ENCODE measurements around the gene STX18.
"Not testable (repeated sequence)": the region's sequence is repeated elsewhere in the genome, so short reads cannot be mapped to it uniquely, and the experiment has no call there.

Gene STX18

GRCh38 chr4:4541661-4542570 lies at the start of gene STX18:
Gene STX18 (minus strand): TSS chr4:4542048. CDS start chr4:4541964, 84 bp downstream.
- FAIRE-seq: no peak

- FAIRE-seq: no peak
These were observed 49.2 kb upstream of the STX18 start for GRCh38 chr4:4591071-4591470.

- no peak for FAIRE-seq
These were observed 48.7 kb upstream of the STX18 start for GRCh38 chr4:4590546-4590945.

DNA sequence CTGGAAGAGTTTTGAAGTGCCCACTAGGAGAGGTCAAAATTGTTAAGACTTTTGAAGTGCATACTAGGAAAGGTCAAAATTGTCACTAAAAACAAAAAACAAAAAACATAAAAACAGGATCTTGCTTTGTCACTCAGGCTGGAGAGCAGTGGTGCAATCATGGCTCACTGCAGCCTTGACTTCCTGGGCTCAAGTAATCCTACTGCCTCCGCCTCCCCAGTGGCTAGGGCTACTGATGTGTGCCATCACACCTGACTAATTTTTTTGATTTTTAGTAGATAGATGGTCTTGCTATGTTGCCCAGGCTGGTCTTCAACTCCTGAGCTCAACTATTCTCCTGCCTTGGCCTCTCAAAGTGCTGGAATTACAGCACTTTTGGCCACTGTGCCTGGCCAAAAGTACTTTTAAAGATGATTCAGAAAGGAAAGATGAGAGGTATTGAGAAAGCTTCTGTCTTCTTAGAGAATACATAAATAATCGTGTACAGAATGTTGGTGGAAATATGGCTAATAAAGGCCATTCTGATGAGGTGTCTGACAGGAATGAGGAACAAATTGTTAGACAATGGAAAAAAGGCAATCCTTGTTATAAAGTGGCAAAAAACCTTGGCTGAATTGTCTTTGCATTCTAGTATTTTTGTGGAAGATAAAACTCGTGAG lies 43.3 kb upstream of the STX18 start:
- FAIRE-seq: no peak

- FAIRE-seq: no peak
These were observed 41.8 kb upstream of the STX18 start for GRCh38 chr4:4583606-4584005.

DNA sequence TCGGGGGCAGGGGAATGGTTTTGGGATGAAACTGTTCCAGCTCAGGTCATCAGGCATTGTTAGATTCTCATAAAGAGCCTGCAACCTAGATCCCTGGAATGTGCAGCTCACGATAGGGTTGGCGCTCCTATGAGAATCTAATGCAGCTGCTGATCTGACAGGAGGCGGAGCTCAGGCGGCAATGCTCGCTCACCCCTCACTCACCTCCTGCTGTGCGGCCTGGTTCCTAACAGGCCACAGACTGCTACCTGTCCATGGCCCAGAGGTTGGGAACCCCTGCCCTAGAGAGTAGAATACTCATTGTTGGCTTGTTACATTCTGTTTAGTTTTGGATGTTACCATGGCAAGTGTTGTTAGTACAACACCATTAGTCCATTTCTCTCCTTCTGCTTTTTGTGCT lies 40.8 kb upstream of the STX18 start:
- no peak for FAIRE-seq

DNA sequence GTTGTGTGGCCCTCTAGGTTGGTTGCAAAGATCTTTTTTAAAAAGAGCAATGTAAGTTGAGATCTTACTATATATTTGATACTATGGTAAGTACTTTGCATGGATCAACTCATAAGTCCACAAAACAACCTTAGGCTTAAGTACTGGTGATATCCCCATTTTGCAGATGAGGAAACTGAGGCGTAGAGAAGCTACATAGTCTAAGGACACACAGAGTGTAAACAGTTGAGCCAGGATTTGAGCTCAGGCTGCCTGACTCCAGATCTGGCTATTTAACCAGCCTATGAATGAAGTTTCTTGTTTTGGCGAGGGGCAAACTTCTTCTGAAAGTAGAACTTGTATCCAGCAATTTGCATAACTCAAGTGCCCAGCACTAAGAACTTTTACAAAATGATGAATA lies 38.6 kb upstream of the STX18 start:
- FAIRE-seq: no peak

DNA sequence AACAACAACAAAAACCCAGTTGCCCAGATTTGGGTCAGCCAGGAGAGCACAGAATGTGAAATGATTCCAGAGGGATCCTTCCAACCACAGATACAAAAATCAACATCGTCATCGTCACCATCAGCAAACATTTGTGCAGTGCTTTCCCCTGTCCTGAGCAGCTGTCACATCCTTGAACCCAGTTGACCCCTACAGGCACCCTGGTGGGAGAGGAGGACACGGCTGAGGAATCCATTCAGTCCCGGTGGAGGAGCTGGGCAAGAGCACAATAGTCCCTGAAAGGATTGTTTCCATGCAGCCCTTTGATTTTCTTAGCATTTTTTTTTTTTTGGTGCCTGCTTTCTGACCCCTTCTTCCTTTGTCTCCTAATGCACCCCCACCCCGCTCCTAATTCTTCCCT lies 37.1 kb upstream of the STX18 start:
- FAIRE-seq: no peak

DNA sequence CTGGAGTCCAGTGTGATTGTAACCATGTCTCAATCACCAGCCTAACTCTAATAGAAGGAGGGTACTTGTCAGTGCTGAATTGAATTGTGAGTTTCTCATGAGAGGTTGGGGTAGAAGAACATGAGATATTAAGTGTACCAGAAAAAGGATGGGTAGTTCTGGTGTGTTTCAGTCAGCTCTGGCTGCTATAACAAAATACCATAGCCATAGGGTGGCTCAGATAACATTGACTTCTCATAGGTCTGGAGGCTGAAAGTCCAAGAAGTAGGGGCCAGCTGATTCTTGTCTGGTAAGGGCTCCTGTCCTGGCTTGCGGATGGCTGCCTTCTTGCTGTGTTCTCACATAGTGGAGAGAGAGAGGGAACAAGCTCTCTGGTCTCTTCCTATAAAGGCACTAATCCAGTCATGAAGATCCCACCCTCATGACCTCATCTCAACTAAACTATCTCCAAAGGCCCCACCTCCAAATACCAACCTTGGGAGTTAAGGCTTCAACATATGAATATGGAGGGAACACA lies 35.6 kb upstream of the STX18 start:
- no peak for FAIRE-seq

DNA sequence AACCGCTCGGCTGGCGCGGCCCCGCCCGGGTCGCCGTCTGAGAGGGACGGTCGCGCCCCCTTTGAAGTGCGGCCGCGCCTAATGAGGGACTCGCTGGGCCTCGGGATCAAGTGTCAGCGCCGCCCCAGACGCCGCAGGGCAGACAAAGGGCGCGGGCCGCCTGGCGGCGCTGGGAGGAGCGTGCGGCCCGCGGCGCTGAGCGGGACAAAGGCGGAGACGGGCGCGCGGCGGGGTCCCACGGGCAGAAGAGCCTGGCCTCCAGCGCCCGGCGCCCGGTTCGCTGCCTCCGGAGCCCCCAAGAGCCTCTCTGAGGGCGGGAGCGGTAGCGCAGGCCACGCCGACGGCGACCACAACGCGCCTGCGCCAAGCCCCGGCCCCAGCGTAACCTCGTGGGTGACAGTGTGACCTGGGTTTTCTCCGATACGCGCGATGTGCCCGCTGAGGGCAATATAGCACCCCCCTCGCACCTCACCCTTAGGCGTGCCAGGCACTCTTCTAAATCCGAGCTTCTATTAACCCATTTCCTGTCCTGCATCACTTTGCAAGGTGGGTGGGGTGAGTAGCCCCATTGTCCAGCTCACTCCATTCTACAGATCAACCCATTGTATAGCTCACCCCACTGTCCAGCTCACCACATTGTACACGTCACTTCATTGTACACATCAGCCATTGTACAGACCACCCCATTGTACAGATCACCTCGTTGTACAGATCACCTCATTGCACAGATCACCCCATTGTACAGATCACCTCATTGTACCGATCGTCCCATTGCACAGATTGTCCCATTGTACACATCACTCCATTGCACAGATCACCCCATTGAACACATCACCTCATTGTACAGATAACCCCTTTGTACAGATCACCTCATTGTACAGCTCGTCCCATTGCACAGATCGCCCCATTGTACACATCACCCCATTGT lies 33.7 kb upstream of the STX18 start:
- FAIRE-seq: no peak

GRCh38 chr4:4574792-4575191 lies 32.9 kb upstream of the STX18 start:
- no peak for FAIRE-seq

DNA sequence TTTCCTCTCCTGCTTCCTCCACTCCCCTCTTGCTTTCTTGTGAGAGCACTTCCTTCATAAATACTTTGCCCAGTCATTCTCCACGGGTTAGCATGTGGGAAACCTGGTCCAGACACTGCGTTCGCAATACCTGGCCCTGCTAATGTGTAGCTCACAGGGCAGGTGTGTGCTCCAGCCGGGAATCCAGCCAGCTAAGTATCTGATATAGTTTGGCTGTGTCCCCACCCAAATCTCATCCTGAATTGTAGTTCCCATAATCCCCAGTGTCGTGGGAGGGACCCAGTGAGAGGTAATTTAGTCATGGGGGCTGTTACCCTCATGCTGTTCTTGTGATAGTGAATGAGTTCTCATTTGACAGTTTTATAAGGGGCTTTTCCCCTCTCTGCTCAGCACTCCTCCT lies 32.2 kb upstream of the STX18 start:
- FAIRE-seq: no peak

DNA sequence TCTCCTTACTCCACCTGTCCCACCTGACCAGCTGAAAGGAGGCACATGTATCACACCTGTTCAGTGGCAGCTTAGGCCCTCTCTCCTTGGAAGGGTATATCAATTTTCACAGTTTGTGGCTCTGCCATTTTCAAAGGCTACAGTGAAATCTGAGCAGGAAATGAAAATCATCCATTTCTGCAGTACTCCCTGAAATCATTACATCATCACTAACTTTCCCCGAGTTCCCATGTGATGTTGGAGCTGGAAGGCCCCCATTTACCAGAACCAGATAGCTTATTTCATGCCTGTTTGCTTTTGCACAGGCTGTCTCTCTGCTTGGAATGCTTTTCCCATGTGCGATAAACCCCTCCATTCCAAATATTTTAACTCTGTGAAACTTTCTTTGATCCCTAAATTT lies 31.0 kb upstream of the STX18 start:
- no peak for FAIRE-seq

DNA sequence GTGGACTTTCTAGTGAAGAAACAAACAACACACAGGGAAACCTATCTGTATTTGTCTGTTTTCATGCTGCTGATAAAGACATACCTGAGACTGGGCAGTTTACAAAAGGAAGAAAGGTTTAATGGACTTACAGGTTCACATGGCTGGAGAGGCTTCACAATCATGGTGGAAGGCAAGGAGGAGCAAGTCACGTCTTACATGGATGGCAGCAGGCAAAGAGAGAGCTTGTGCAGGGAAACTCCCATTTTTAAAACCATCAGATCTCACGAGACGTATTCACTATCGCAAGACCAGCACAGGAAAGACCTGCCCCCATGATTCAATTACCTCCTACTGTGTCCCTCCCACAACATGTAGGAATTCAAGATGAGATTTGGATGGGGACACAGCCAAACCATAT lies 28.0 kb upstream of the STX18 start:
- FAIRE-seq: not testable (repeated sequence)

DNA sequence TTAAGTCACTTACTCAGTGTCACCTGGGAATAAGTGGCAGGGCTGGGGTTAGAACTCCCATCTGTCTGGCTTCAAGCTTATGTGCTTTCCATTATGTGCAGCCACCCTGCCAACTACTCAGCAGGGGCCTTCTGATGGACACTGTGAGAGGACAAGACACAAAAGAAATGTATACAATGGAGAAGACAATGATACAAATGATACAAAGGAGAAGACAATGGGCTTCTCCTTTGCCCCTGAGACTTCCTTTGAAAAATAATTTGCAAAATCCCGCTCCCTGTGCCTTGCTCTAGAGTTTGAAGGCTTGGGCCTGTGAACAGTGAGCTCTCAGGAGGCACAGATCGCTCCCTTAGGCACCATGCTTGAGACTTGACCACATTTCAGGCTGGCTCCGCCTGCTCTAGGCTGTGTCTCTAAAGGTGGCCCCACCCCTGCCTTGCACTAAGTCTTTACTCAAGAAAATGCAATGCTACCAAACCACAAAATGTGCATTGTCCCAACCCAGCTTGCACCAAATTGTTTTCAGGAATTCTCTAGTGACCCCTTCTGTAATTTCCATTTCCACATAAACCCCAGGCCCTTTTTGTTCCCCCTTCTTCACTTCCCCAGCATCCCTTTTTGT lies 27.1 kb upstream of the STX18 start:
- no peak for FAIRE-seq

- FAIRE-seq: not testable (repeated sequence)
These were observed 24.5 kb upstream of the STX18 start for GRCh38 chr4:4566359-4566758.

- FAIRE-seq: no peak
These were observed 22.7 kb upstream of the STX18 start for GRCh38 chr4:4564522-4564921.

- no peak for FAIRE-seq
These were observed 18.8 kb upstream of the STX18 start for GRCh38 chr4:4560642-4561041.

- FAIRE-seq: no peak
These were observed 18.3 kb upstream of the STX18 start for GRCh38 chr4:4560136-4560535.

DNA sequence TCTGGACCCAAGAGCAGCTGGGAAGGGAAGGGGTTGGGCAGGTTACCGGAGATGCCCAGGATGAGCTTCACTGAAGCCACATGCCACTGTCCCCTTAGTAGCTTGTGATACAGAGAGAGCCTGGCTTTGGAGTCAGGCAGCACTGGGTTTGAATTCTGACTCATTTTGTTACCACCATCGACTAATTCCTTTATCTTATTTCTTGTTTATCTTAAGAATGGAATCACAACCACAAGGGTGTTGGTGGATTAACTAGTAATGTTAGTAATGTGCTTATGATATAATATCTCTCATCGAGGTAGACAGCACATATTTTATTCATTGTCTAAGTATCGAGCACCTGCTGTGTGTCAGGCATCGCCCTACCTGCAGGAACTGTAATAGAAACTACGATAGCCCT lies 17.7 kb upstream of the STX18 start:
- FAIRE-seq: no peak

- FAIRE-seq: no peak
These were observed 17.0 kb upstream of the STX18 start for GRCh38 chr4:4558881-4559280.

DNA sequence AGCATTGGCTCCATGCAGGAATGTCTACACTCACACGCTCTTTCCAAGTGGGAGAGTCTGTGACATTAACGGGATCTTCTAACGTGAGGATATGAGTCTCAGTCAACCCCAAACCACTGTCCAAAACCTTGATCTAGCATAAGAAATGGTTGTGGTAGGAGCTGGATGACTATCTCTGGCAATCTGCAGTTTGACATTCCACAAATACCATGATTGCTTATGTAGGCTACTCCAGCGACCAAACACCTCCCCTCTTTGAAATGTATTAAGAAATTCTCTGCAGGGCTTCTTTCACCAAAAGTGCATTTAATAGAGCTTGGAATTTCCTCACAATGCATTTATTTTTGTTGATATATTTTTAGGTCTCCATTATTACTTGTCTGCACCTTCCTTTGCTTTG lies 14.1 kb upstream of the STX18 start:
- FAIRE-seq: no peak

Measured in colon (tissue), 2 donors.